Measurements from ENCODE around the gene PLXND1.

Gene PLXND1

GRCh38 chr3:129628169-129628522 is 21.7 kb upstream of the PLXND1 start:
- no peak for DNase-seq (ENCODE audit: low read depth in 2 of 2)

GRCh38 chr3:129627350-129628168 is 21.1 kb upstream of the PLXND1 start:
- peak; percentile 42 to 61 for DNase-seq (ENCODE audit: low read depth in 2 of 2)

GRCh38 chr3:129626744-129627349 is 20.4 kb upstream of the PLXND1 start:
- peak in 1 of 2 donors; percentile 63 for DNase-seq (ENCODE audit: low read depth in 2 of 2)

GRCh38 chr3:129625072-129625874 is 18.8 kb upstream of the PLXND1 start:
- DNase-seq (ENCODE audit: low read depth in 2 of 2): no peak

- no peak for DNase-seq (ENCODE audit: low read depth in 2 of 2)
Observed at GRCh38 chr3:129624347-129625071, 18.0 kb upstream of the PLXND1 start.

GRCh38 chr3:129623447-129624118 is 17.1 kb upstream of the PLXND1 start:
- no peak for DNase-seq (ENCODE audit: low read depth in 2 of 2)

GRCh38 chr3:129622933-129623332 is 16.5 kb upstream of the PLXND1 start:
- DNase-seq (ENCODE audit: low read depth in 2 of 2): no peak

GRCh38 chr3:129622226-129622874 is 15.9 kb upstream of the PLXND1 start:
- no peak for DNase-seq (ENCODE audit: low read depth in 2 of 2)

GRCh38 chr3:129621626-129622225 is 15.2 kb upstream of the PLXND1 start:
- no peak for DNase-seq (ENCODE audit: low read depth in 2 of 2)

GRCh38 chr3:129620828-129621559 is 14.5 kb upstream of the PLXND1 start:
- no peak for DNase-seq (ENCODE audit: low read depth in 2 of 2)

- no peak for DNase-seq (ENCODE audit: low read depth in 2 of 2)
Observed at GRCh38 chr3:129619726-129620162, 13.3 kb upstream of the PLXND1 start.

GRCh38 chr3:129618901-129619671 is 12.6 kb upstream of the PLXND1 start:
- DNase-seq (ENCODE audit: low read depth in 2 of 2): no peak

GRCh38 chr3:129618186-129618820 is 11.8 kb upstream of the PLXND1 start:
- no peak for DNase-seq (ENCODE audit: low read depth in 2 of 2)

GRCh38 chr3:129617381-129618185 is 11.1 kb upstream of the PLXND1 start:
- no peak for DNase-seq (ENCODE audit: low read depth in 2 of 2)

GRCh38 chr3:129616713-129617112 is 10.2 kb upstream of the PLXND1 start:
- no peak for DNase-seq (ENCODE audit: low read depth in 2 of 2)

GRCh38 chr3:129616291-129616690 is 9.8 kb upstream of the PLXND1 start:
- no peak for DNase-seq (ENCODE audit: low read depth in 2 of 2)

GRCh38 chr3:129615751-129616281 is 9.3 kb upstream of the PLXND1 start:
- no peak for DNase-seq (ENCODE audit: low read depth in 2 of 2)
